Lung (tissue), 12 donors: ENCODE data around the gene UBR4. TPM values are rescaled to one million over a fixed set of nuclear protein-coding genes. Genes with fewer than 3 reads are reported as not detected.

Source experiments
- ATAC-seq: fragments of 200-7000 bp; cut with Tn5 transposase; one replicate; pipeline ENCODE4 v1.9.1; 2020; ENCODE audit warnings: moderate number of reproducible peaks; ENCODE audit not compliant: insufficient read depth, low FRiP score
- DNase-seq, 3 donors: peaks; one replicate each; pipeline ENCODE4 v3.0.0-alpha.2; 2013 to 2017
- H3K27ac ChIP-seq, 2 donors: one replicate each; pipeline ENCODE4 v1.5.1; 2013; ENCODE audit warnings: mild to moderate bottlenecking in 2 of 2, moderate library complexity in 2 of 2, control low read depth in 1 of 2, inconsistent platforms in 1 of 2, low read depth in 1 of 2, low read length in 1 of 2
- H3K27me3 ChIP-seq, 3 donors: one replicate each; pipeline ENCODE4 v1.5.1; 2013; ENCODE audit warnings: low read length in 2 of 3; ENCODE audit not compliant: control insufficient read depth in 3 of 3, insufficient read depth in 3 of 3
- H3K36me3 ChIP-seq, 4 donors: one replicate each; pipeline ENCODE4 v1.5.1; 2013; ENCODE audit warnings: low read length in 4 of 4, mild to moderate bottlenecking in 1 of 4, moderate library complexity in 1 of 4; ENCODE audit not compliant: control insufficient read depth in 4 of 4, insufficient read depth in 4 of 4
- H3K4me1 ChIP-seq, 5 donors: one replicate each; pipeline ENCODE4 v1.5.1; 2013; ENCODE audit warnings: low read length in 5 of 5, mild to moderate bottlenecking in 2 of 5, moderate library complexity in 1 of 5; ENCODE audit not compliant: control insufficient read depth in 5 of 5, insufficient read depth in 5 of 5
- H3K4me3 ChIP-seq: one replicate; pipeline ENCODE4 v1.5.1; 2013; ENCODE audit warnings: mild to moderate bottlenecking, control low read depth, moderate library complexity
- H3K9ac ChIP-seq, 2 donors: one replicate each; pipeline ENCODE4 v1.5.1; 2013; ENCODE audit warnings: low read length in 2 of 2, control low read depth in 1 of 2; ENCODE audit not compliant: insufficient read depth in 1 of 2
- H3K9me3 ChIP-seq, 4 donors: one replicate each; pipeline ENCODE4 v1.5.1; 2013; ENCODE audit warnings: low read length in 3 of 4, mild to moderate bottlenecking in 1 of 4, moderate library complexity in 1 of 4; ENCODE audit not compliant: control insufficient read depth in 4 of 4, insufficient read depth in 3 of 4
- WGBS, 2 donors: extraction: QIAGEN DNeasy Blood & Tissue Kit; methylation state at CpG; one replicate each; pipeline ENCODE4 v1.1.7; 2013; 5-methylcytosine and 5-hydroxymethylcytosine counted together
- polyA plus RNA-seq, 2 donors: library from polyadenylated mRNA; stranded (reverse); fragments of 200-250 nt; gene quantifications; one replicate each; pipeline ENCODE4 v1.2.1, GENCODE V29; 2013
- total RNA-seq, 2 donors: library from RNA; depleted of rRNA in 1 of 2; stranded (reverse); fragments of >200 nt in 1 of 2; gene quantifications; one replicate each; pipeline ENCODE4 v1.2.1, GENCODE V29; 2014 to 2021
- TF ChIP-seq, protein P1 (sequence below): IDR thresholded peaks from 2 replicates; pipeline ENCODE4 v1.5.1; 2012; ENCODE audit warnings: mild to moderate bottlenecking; ENCODE audit errors: control extremely low read depth, extremely low read depth
- donor health status: control.
- donor health status: control.
- donor health status: Bipolar disorder and iron deficiency.
- donor health status: healthy.
- donor health status: DM: yes; HTN: yes; CAD: no.

Gene UBR4
- total and polyA plus RNA-seq, 4 donors: 90.8 to 128 (median 113) TPM

DNA sequence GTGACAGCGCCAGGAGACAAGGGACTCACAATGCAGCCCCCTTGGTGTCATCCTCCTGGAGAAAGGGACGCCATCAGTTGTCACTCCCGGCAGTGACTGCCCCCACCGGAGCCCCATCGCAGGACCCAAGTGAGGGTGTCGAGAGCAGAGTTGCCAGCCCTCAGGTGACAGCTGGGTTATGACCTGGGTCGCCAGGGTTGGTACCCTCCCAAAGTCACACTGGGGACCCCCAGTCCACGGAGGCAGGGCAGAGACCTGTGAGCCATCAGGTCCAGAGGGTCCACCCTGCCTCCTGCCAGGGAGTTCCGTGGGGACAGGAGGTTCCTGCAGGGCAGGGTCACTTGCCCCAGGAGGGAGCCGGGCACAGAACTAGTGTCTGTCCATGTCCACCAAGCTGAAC, 175.3 kb downstream of the UBR4 start:
- Histone ChIP-seq H3K36me3 (no peaks in the 10 kb centered on the region), H3K9me3 (no peaks in the 10 kb centered on the region), H3K4me3 (no peak overlapping the region), H3K9ac (no peak overlapping the region), H3K4me1 (peaks cover 0 to 15% (median 4%) of the 10 kb centered on the region in 5 donors), H3K27ac (no peak overlapping the region), H3K27me3 (peaks cover 0 to 3% (median 0%) of the 10 kb centered on the region in 3 donors)
- ATAC-seq (no peak), DNase-seq (no peak)
- 95 to 98% methylated on average over 10 of the region's 10 CpGs for WGBS, 2 donors
- TF ChIP-seq, protein P1, sequence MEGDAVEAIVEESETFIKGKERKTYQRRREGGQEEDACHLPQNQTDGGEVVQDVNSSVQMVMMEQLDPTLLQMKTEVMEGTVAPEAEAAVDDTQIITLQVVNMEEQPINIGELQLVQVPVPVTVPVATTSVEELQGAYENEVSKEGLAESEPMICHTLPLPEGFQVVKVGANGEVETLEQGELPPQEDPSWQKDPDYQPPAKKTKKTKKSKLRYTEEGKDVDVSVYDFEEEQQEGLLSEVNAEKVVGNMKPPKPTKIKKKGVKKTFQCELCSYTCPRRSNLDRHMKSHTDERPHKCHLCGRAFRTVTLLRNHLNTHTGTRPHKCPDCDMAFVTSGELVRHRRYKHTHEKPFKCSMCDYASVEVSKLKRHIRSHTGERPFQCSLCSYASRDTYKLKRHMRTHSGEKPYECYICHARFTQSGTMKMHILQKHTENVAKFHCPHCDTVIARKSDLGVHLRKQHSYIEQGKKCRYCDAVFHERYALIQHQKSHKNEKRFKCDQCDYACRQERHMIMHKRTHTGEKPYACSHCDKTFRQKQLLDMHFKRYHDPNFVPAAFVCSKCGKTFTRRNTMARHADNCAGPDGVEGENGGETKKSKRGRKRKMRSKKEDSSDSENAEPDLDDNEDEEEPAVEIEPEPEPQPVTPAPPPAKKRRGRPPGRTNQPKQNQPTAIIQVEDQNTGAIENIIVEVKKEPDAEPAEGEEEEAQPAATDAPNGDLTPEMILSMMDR: no peak

DNA sequence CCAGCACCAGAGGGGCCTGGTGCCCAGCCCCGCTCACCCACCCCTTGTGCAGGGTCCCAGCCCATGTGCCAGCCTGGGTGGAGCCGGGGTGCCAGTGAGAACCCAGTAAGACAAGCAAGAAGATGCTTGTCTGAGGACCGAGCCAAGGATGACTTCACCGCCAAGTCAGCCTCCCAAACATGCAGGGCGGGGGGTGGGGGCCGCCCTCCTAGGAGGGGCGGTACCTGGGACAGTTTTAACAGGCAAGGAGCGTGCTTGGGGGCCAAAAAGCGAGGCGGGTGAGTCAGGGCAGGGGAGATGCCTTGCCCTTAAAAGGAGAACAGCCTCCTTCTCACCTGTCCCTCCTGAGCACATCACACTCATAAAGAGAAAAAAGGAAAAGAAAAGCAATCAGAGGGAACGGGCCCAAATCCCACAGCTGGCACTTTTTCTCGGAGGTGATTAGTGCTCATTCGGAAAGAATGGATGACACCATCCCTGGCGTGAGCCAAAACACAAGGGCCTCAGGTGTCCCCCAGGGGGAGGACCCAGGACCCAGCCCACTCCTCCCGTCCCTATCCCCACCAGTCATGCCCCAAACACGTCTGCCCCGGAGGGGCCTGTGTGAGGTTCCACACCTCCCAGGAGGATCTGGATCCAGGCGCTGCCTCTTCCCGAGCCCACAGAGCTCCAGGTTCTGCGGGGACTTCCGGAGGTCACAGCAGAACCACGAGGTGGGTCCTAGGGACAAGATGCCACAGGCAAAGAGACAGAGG, 176.0 kb downstream of the UBR4 start:
- H3K9ac ChIP-seq: no peak overlapping the region
- peaks cover 0 to 15% (median 4%) of the 10 kb centered on the region in 5 donors for H3K4me1 ChIP-seq
- no peak overlapping the region for H3K27ac ChIP-seq
- TF ChIP-seq, protein P1: no peak
- no peaks in the 10 kb centered on the region for H3K36me3 ChIP-seq
- DNase-seq (no peak), ATAC-seq (no peak)
- WGBS, 2 donors: 88 to 91% methylated on average over 22 of the region's 22 CpGs
- H3K9me3 ChIP-seq: no peaks in the 10 kb centered on the region
- no peak overlapping the region for H3K4me3 ChIP-seq
- peaks cover 0 to 3% (median 0%) of the 10 kb centered on the region in 3 donors for H3K27me3 ChIP-seq

DNA sequence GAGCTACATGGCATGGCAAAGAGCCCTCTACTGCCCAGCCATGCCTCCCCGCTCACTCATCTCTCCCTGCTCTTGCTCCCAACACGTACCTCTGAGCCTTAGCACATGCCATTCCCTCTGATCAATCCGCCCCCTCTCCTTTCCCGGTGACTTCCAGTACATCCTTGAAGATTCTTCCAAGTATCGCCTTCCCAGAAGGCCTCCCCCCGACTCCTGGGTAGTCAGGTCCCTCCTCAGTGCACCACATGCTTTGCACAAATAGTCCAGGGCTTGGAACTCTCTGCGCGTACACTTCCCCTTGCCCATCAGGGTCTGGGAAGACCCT, 176.6 kb downstream of the UBR4 start:
- no peak for ATAC-seq
- 85 to 93% methylated on average over 8 of the region's 8 CpGs for WGBS, 2 donors
- no peak overlapping the region for H3K27ac ChIP-seq

More for the DNA sequence above, 176.6 kb downstream of the UBR4 start:
- DNase-seq: no peak
- Histone ChIP-seq H3K9me3 (no peaks in the 10 kb centered on the region), H3K4me3 (no peak overlapping the region), H3K36me3 (no peaks in the 10 kb centered on the region), H3K27me3 (peaks cover 0 to 3% (median 0%) of the 10 kb centered on the region in 3 donors), H3K9ac (no peak overlapping the region), H3K4me1 (peaks cover 0 to 15% (median 4%) of the 10 kb centered on the region in 5 donors)
- TF ChIP-seq, protein P1: no peak
